ENCODE data around the gene OR2L2. TPM values are rescaled to one million over a fixed set of nuclear protein-coding genes. Genes with fewer than 3 reads are reported as not detected.

OR2L2 gene, protein sequence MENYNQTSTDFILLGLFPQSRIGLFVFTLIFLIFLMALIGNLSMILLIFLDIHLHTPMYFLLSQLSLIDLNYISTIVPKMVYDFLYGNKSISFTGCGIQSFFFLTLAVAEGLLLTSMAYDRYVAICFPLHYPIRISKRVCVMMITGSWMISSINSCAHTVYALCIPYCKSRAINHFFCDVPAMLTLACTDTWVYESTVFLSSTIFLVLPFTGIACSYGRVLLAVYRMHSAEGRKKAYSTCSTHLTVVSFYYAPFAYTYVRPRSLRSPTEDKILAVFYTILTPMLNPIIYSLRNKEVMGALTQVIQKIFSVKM
- total RNA-seq = 0.88 TPM

DNA sequence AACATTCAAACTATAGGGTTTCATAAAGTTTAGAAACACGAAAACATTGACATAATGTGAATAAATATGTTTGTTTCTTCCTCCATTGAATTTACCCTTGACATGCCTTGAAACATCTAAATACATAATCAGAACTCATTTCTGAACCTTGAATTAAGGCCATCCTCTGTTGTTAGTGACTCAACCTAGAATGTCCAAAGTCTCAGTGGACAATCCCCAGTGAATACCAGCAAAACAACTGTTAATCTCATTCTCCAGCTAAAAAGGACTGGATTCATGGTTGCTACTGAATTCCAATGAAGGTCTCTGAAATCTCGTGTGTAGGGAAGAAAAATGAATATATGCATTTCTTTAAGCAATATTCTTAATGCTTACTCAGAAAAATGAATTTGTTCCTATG, at the start of gene OR2L2:
Gene OR2L2, plus strand, starts transcription at position 301 of the 400 bp plus-strand sequence. CDS start 8,198 bp downstream, outside the sequence.

DNA sequence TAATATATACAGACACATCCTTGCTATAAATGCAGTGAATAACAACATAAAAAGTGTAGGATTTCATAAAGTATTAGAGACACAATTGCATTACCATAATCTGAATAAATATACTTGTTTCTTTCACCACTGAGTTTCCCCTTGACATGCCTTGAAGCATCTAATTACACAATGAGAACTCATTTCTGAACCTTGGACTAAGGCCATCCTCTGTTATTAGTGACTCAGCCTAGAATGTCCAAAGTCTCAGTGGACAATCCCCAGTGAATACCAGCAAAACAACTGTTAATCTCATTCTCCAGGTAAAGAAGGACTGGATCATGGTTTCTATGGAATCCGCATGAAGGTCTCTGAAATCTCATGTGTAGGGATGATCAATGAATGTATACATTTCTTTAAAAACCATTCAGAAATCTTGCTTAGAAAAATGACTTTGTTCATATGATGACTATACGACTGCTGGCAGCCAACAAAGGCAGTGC, 16.6 kb upstream of the OR2L2 start, which contains the start of gene OR2L5:
Gene OR2L5, plus strand, starts transcription at position 432 of the 482 bp plus-strand sequence. CDS start 8,288 bp downstream, outside the sequence.

DNA sequence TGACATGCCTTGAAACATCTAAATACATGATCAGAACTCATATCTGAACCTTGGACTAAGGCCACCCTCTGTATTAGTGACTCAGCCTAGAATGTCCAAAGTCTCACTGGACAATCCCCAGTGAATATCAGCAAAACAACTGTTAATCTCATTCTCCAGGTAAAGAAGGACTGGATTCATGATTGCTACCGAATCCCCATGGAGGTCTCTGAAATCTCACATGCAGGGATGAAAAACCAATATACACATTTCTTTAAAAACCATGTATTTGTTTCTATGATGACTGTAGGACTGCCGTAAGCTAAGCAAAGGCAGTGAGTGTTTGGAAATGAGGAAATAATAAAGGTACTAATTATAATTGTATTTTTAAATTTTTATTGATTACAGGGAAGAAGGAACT, 16.7 kb downstream of the OR2L2 start, which contains the start of gene OR2L3:
Gene OR2L3, plus strand, starts transcription at position 301 of the 400 bp plus-strand sequence. CDS start 13,846 bp downstream, outside the sequence.

Other genes starting within 250 kb of the OR2L2 start
- not detected for gene OR14A16, start 206.0 kb upstream of the OR2L2 start, total RNA-seq
- not detected for gene OR11L1, start 188.2 kb upstream of the OR2L2 start, total RNA-seq
- gene TRIM58, start 172.9 kb upstream of the OR2L2 start, total RNA-seq = 7.0 TPM
- gene OR2W3, start 134.5 kb upstream of the OR2L2 start, total RNA-seq = 0.44 TPM
- gene OR2T8, start 109.8 kb upstream of the OR2L2 start, total RNA-seq = not detected
- gene OR2AJ1, start 105.2 kb upstream of the OR2L2 start, total RNA-seq = not detected
- gene OR2L8, start 81.2 kb upstream of the OR2L2 start, total RNA-seq = not detected
- gene OR2AK2, start 64.8 kb upstream of the OR2L2 start, total RNA-seq = not detected
- gene OR2L5, start 16.4 kb upstream of the OR2L2 start, total RNA-seq = 0.44 TPM
- 0.33 TPM for gene OR2L3, start 16.8 kb downstream of the OR2L2 start, total RNA-seq
- gene OR2L13, start 65.1 kb downstream of the OR2L2 start, total RNA-seq = 0.71 TPM
- gene OR2M5, start 115.1 kb downstream of the OR2L2 start, total RNA-seq = not detected
- gene OR2M2, start 144.8 kb downstream of the OR2L2 start, total RNA-seq = not detected
- gene OR2M3, start 167.2 kb downstream of the OR2L2 start, total RNA-seq = not detected
- gene OR2M4, start 201.3 kb downstream of the OR2L2 start, total RNA-seq = not detected
- gene OR2T33, start 247.9 kb downstream of the OR2L2 start, total RNA-seq = not detected